HG03521 (cell line): ENCODE results near the gene STRN3.
A peak's percentile ranks its signal among the peaks of the same experiment; 100 is the strongest.
"Not testable (repeated sequence)": the region's sequence is repeated elsewhere in the genome, so short reads cannot be mapped to it uniquely, and the experiment has no call there.

ENCODE experiments used
- ATAC-seq: cut with Tn5 transposase; IDR thresholded peaks from one replicate; pipeline ENCODE4 v1.9.1; 2021; ENCODE audit warnings: mild to moderate bottlenecking, moderate library complexity; ENCODE audit not compliant: unreplicated experiment

STRN3 gene

DNA sequence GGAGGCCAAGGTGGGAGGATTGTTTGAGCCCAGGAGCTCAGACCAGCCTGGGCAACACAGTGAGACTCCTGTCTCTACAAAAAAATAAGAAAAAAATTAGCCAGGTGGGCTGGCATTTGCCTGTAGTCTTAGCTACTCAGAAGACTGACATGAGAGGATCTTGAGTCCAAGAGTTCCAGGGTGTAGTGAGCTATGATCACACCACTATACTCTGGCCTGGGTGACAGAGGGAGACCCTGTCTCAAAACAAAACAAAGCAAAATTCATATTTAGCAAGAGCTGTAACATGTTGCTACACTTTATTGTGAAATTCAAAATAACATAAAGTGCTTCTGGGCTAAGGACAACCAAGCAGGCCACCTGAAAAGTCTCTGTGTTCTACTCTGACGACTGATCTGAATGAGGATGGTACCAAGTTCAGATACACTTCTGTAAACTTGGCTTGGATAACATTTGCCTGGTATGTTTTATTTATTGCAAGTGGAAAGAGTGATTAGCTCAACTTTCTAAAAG lies 11.6 kb upstream of the STRN3 start:
- ATAC-seq, result no peak

DNA sequence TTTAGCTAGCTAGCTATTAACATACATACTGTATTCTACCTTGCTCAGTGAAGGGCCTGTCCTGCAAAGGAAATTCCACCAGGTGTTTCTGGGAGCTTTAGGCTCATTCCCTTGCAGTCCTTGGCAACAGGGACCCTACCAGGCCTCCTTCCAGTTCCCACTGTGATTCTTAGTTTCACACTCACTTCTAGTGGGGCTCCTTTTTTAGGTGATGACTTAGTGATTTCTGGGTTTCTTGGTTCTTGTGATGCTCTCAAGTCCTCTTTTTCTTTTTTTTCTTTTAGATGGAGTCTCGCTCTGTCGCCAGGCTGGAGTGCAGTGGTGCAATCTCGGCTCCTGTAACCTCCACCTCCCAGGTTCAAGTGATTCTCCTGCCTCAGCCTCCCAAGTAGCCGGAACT lies 10.4 kb upstream of the STRN3 start:
- no peak for ATAC-seq

GRCh38 chr14:31030469-31030868 lies 4.3 kb upstream of the STRN3 start:
- no peak for ATAC-seq

- no peak for ATAC-seq
These were observed 3.1 kb upstream of the STRN3 start for GRCh38 chr14:31029016-31029970.

DNA sequence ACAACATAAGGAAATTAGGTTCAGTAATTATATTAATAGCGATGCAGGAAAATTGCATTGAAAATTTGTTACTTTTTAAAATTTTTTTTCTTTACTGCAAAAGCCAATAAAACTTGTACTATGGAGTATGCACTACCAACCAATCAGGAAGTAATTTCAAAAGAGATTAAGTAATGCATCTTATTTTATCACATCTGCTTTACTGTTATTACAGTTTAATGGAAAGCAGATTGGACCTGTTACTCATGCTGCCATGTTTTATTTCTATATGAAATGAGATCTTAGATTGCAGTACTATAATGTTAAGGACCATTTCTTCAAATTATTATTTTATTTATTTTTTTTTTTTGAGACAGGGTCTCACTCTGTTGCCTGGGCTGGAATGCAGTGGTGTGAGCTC lies 1.7 kb upstream of the STRN3 start:
- ATAC-seq, result no peak

- ATAC-seq, result peak; percentile 92
These were observed 464 bp upstream of the STRN3 start for GRCh38 chr14:31026450-31027235.

DNA sequence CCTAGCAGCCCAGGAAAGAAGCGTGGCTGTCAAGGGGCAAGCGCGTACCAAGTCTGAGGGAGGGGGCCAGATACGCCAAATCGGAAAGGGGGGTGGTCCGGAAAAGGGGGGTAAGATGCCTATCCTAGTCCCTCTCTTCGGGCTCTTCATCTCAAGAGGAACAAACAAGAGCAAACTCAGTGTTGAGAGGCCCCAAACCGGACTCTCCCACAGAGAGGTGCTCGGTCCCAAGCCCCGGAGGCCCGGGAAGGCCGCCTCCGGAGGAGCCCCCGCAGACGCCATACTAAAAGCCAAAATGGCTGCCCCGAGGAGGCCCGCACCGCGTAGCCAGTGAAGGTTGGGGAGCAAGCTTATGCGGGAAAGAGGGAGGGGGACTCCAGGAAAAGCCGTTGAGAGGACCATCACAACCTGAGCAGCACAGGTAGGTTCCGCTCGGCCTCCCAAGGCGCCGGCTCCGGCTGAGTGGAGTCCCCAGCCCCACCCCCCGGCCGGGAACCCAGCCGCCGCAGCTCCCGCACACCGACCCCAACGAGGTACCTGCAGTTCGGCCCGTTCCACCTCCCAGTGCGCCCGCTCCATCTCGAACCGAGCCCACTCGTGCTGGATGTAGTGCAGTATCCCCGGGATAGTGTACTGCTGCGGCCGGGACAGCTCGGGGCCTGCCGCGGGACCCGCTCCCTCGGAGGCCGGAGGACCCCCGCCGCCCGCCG lies 657 bp downstream of the STRN3 start, which contains the start of gene AP4S1:
AP4S1 (plus strand) TSS at position 283 of the 710 bp plus-strand sequence. CDS start 40,548 bp downstream, outside the sequence.
- peak; percentile 14 for ATAC-seq

GRCh38 chr14:31024577-31025366 lies 1.4 kb downstream of the STRN3 start:
- ATAC-seq, result no peak

GRCh38 chr14:31024010-31024480 lies 2.1 kb downstream of the STRN3 start:
- ATAC-seq, result no peak

GRCh38 chr14:31022386-31022785 lies 3.8 kb downstream of the STRN3 start:
- ATAC-seq, result no peak

GRCh38 chr14:31021576-31021949 lies 4.6 kb downstream of the STRN3 start:
- ATAC-seq, result no peak

GRCh38 chr14:31020834-31021575 lies 5.2 kb downstream of the STRN3 start:
- no peak for ATAC-seq

DNA sequence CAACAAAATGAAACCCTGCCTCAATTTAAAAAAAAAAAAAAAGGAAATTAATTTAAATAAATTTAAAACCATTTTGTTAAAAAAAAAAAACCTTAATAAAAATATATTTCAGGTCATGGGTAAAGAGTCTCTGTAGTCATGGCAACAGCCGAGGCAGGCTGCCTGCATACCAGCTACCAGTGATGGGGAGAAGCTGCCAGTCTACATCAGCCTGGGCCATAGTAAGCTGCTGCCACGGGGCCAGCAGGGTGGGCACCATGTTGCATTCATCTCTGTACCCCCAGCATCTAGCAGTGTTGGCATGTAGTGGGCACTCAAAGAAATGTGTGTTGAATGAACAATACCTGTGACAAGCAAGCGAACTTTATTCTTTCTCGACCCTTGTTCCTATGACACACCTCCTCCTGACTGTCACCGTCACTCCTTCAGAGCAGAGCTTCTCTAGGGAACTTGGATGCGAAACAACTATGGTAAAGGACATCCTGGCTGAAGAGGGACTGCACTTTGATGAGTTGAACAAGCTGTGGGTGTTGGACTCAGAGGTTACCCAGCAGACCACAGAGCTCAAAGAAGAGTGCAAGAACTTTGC lies 8.0 kb downstream of the STRN3 start:
- no peak for ATAC-seq

- no peak for ATAC-seq
These were observed 12.3 kb downstream of the STRN3 start for GRCh38 chr14:31013841-31014240.

DNA sequence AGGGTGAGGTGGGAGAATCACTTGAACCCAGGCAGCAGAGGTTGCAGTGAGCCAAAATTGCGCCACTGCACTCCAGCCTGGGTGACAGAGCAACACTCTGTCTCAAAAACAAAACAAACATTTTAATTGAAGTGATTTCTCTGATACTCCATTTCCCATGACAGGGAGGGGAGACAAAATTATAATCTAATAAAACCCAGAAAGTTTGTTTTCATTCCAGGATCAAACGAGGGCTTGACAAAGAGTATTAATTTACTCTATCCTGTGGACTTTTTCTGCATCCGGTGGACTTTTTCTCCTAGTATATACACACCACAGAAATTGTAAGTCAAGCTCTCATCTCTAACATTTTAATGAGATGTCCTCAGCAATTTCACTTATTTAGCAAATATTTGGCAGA lies 15.2 kb downstream of the STRN3 start:
- no peak for ATAC-seq

DNA sequence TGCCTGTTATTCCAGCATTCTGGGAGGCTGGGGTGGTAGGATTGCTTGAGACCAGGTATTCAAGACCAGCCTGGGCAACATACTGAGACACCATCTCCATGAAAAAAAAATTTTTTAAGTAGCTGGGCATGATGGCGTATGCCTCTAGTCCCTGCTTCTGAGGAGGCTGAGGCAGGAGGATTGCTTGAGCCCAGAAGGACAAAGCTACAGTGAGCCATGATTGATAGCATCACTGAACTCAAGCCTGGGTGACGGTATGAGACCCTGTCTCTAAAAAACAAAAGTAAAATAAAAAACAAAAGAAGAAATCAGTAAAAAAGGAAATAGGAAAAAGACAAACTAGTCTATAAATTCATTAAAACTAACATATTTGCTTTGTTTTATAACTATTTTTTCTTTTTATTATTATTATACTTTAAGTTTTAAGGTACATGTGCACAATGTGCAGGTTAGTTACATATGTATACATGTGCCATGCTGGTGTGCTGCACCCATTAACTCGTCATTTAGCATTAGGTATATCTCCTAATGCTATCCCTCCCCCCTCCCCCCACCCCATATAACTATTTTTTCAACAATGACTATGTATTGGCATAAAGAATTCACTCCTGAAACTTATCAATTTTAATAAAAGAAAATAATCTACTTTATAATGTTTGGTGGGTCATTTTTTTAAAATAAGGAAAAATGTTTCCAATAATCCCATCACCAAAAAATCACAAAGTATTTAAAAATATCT lies 16.2 kb downstream of the STRN3 start:
- ATAC-seq, result no peak

DNA sequence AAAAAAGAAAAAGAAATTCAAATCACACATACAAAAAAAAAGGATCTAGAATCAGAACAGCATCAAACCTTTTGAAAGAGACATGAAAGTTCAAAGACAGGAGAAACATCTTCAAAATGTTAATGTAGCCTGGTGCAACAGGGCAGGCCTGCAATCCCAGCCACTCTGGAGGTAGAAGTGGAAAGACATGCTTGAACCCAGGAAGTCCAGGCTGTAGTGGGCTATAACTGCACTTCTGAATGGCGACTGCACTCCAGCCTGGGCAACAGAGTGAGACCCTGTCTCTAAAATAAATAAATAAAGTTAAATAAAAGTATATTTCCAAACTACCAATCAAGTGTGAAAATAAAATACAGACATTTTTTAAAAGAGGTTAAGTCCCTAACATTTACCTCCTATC lies 19.5 kb downstream of the STRN3 start:
- ATAC-seq, result no peak

DNA sequence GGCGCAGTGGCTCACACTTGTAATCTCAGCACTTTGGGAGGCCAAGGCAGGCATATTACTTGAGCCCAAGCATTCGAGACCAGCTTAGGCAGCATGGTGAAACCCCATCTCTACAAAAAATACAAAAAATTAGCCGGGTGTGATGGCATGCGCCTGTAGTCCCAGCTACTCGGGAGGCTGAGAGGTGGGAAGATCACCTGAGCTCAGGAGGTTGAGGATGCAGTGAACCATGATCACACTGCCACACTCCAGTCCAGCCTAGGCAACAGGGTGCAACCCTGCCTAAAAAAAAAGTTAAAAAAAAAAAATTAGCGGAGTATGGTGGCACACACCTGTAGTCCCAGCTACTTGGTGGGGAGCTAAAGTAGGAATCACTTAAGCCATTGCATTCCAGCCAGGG lies 22.2 kb downstream of the STRN3 start:
- ATAC-seq, result not testable (repeated sequence)
